ENCODE data around the gene MROH2B.

MROH2B gene

GRCh38 chr5:41071242-41071641 lies at the start of gene MROH2B:
MROH2B (minus strand) TSS chr5:41071342; CDS start chr5:41070852, 490 bp downstream.
- no peak for DNase-seq (ENCODE audit: low read depth in 2 of 2)

GRCh38 chr5:41120600-41120999 lies 49.5 kb upstream of the MROH2B start:
- no peak for DNase-seq (ENCODE audit: low read depth in 2 of 2)

GRCh38 chr5:41118177-41118576 lies 47.0 kb upstream of the MROH2B start:
- no peak for DNase-seq (ENCODE audit: low read depth in 2 of 2)

- DNase-seq (ENCODE audit: low read depth in 2 of 2) = peak; percentile 39 to 44
These were observed 44.1 kb upstream of the MROH2B start for GRCh38 chr5:41115281-41115680.

- DNase-seq (ENCODE audit: low read depth in 2 of 2) = peak; percentile 14 to 20
These were observed 41.6 kb upstream of the MROH2B start for GRCh38 chr5:41112486-41113455.

- DNase-seq (ENCODE audit: low read depth in 2 of 2) = no peak
These were observed 38.0 kb upstream of the MROH2B start for GRCh38 chr5:41109186-41109585.

GRCh38 chr5:41102341-41102740 lies 31.2 kb upstream of the MROH2B start:
- no peak for DNase-seq (ENCODE audit: low read depth in 2 of 2)

- no peak for DNase-seq (ENCODE audit: low read depth in 2 of 2)
These were observed 26.5 kb upstream of the MROH2B start for GRCh38 chr5:41097642-41098041.

GRCh38 chr5:41095324-41096101 lies 24.4 kb upstream of the MROH2B start:
- DNase-seq (ENCODE audit: low read depth in 2 of 2) = no peak

GRCh38 chr5:41094871-41095270 lies 23.7 kb upstream of the MROH2B start:
- no peak for DNase-seq (ENCODE audit: low read depth in 2 of 2)

GRCh38 chr5:41093803-41094202 lies 22.7 kb upstream of the MROH2B start:
- no peak for DNase-seq (ENCODE audit: low read depth in 2 of 2)

- DNase-seq (ENCODE audit: low read depth in 2 of 2) = peak in 1 of 2 experiments; percentile 1
These were observed 16.3 kb upstream of the MROH2B start for GRCh38 chr5:41087461-41087860.

- DNase-seq (ENCODE audit: low read depth in 2 of 2) = no peak
These were observed 12.2 kb upstream of the MROH2B start for GRCh38 chr5:41083306-41083705.

- DNase-seq (ENCODE audit: low read depth in 2 of 2) = no peak
These were observed 833 bp upstream of the MROH2B start for GRCh38 chr5:41071975-41072374.

- DNase-seq (ENCODE audit: low read depth in 2 of 2) = no peak
These were observed 3.2 kb downstream of the MROH2B start for GRCh38 chr5:41067714-41068568.

GRCh38 chr5:41065691-41066335 lies 5.3 kb downstream of the MROH2B start:
- no peak for DNase-seq (ENCODE audit: low read depth in 2 of 2)

GRCh38 chr5:41057940-41058339 lies 13.2 kb downstream of the MROH2B start:
- no peak for DNase-seq (ENCODE audit: low read depth in 2 of 2)

GRCh38 chr5:41057231-41057630 lies 13.9 kb downstream of the MROH2B start:
- no peak for DNase-seq (ENCODE audit: low read depth in 2 of 2)

GRCh38 chr5:41048986-41049385 lies 22.2 kb downstream of the MROH2B start:
- no peak for DNase-seq (ENCODE audit: low read depth in 2 of 2)

- DNase-seq (ENCODE audit: low read depth in 2 of 2) = no peak
These were observed 27.9 kb downstream of the MROH2B start for GRCh38 chr5:41043109-41043747.

- no peak for DNase-seq (ENCODE audit: low read depth in 2 of 2)
These were observed 38.2 kb downstream of the MROH2B start for GRCh38 chr5:41032973-41033372.
